Lower lobe of right lung (tissue), 2 donors: ENCODE results near the gene CCNQ. TPM values are rescaled to one million over a fixed set of nuclear protein-coding genes. Genes with fewer than 3 reads are reported as not detected.

ENCODE experiments used
- ATAC-seq, 2 donors: fragments of 200-7000 bp; cut with Tn5 transposase; one replicate each; pipeline ENCODE4 v1.9.1; 2020 to 2022; ENCODE audit warnings: mild to moderate bottlenecking in 2 of 2, moderate library complexity in 2 of 2
- DNase-seq: peaks from one replicate; pipeline ENCODE4 v3.0.0-alpha.2; 2020
- H3K27ac ChIP-seq: fragments of 200-600 bp; one replicate; pipeline ENCODE4 v1.8.0; 2022
- H3K27me3 ChIP-seq: fragments of 200-600 bp; one replicate; pipeline ENCODE4 v1.8.0; 2022; ENCODE audit warnings: low read depth
- H3K36me3 ChIP-seq: fragments of 200-600 bp; one replicate; pipeline ENCODE4 v1.8.0; 2022; ENCODE audit warnings: mild to moderate bottlenecking
- H3K4me1 ChIP-seq: fragments of 200-600 bp; one replicate; pipeline ENCODE4 v1.8.0; 2022
- H3K4me3 ChIP-seq: fragments of 200-600 bp; one replicate; pipeline ENCODE4 v1.8.0; 2022; ENCODE audit warnings: mild to moderate bottlenecking
- H3K9me3 ChIP-seq: fragments of 200-600 bp; one replicate; pipeline ENCODE4 v1.8.0; 2022
- intact Hi-C: fragments of 100-400 bp; cut with DNase I; formaldehyde crosslinking; loops from one replicate; pipeline ENCODE4 v1.11.0; 2022
- total RNA-seq: library from RNA; stranded (reverse); fragmentation: NEBNext Ultra II Directional; extraction: Animal tissue kit (Norgen Biotek cat#: 25700); gene quantifications from one replicate; pipeline ENCODE4 v1.2.1, GENCODE V29; 2021
- TF ChIP-seq, protein P1 (sequence below): fragments of 200-600 bp; IDR thresholded peaks from one replicate; pipeline ENCODE4 v1.8.0; 2022; ENCODE audit warnings: antibody characterized with exemption, mild to moderate bottlenecking
- donor health status: DM: no; HTN: yes; CAD: no; lungs with severe emphysema.

CCNQ gene
- total RNA-seq, 1 donor from 2014 or later = 17.0 TPM

DNA sequence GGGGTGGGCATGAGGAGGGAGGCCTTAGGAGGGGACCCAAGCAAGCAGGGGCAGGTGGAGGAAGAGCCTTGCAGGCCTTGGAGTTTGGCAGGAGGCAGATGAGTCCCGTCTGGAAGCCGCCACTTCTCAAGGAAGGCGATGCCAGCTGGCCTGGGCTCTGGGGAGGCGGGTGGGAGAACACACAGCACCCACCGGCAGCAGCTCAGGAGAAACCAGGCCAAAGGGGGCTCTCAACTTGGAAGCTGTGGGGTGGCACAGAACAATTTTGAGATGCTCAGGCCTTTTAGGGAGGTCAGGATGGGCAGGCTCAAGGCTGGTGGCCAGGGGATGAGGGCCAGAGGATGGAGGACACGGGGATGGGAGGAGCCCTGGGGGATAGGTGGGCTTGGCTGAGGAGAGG is 36.4 kb upstream of the CCNQ start:
- intact Hi-C loops = no loop called here
- no peak overlapping the region for H3K4me3 ChIP-seq
- DNase-seq (no peak), ATAC-seq (no peak)
- TF ChIP-seq, protein P1, sequence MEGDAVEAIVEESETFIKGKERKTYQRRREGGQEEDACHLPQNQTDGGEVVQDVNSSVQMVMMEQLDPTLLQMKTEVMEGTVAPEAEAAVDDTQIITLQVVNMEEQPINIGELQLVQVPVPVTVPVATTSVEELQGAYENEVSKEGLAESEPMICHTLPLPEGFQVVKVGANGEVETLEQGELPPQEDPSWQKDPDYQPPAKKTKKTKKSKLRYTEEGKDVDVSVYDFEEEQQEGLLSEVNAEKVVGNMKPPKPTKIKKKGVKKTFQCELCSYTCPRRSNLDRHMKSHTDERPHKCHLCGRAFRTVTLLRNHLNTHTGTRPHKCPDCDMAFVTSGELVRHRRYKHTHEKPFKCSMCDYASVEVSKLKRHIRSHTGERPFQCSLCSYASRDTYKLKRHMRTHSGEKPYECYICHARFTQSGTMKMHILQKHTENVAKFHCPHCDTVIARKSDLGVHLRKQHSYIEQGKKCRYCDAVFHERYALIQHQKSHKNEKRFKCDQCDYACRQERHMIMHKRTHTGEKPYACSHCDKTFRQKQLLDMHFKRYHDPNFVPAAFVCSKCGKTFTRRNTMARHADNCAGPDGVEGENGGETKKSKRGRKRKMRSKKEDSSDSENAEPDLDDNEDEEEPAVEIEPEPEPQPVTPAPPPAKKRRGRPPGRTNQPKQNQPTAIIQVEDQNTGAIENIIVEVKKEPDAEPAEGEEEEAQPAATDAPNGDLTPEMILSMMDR = no peak
- H3K4me1 ChIP-seq = no peaks in the 10 kb centered on the region
- no peaks in the 10 kb centered on the region for H3K9me3 ChIP-seq
- no peaks in the 10 kb centered on the region for H3K36me3 ChIP-seq
- no peaks in the 10 kb centered on the region for H3K27me3 ChIP-seq
- H3K27ac ChIP-seq = no peak overlapping the region

DNA sequence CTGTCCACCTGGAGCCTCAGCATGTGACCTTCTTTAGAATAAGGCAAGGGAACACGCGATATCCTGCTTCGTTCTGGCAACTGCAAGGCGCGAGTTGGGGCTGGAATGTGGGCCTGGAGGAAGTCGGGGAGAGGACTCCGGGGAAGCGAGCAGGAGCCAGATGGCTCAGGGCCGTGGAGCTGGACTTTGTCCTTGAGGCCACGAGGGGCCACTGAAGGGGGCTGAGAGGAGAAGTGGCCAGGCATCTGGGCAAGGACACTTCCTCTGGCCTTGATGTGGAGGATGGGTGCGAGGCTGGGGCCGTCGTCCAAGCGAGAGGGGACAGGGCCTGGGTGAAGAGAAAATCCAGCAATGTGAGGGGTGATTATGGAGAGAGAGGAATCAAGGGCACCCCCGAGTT is 35.9 kb upstream of the CCNQ start:
- Histone ChIP-seq H3K36me3 (no peaks in the 10 kb centered on the region), H3K4me1 (no peaks in the 10 kb centered on the region), H3K4me3 (no peak overlapping the region), H3K27ac (no peak overlapping the region), H3K9me3 (no peaks in the 10 kb centered on the region), H3K27me3 (no peaks in the 10 kb centered on the region)
- no peak for DNase-seq
- TF ChIP-seq, protein P1 = no peak
- intact Hi-C loops = no loop called here
- ATAC-seq = no peak

DNA sequence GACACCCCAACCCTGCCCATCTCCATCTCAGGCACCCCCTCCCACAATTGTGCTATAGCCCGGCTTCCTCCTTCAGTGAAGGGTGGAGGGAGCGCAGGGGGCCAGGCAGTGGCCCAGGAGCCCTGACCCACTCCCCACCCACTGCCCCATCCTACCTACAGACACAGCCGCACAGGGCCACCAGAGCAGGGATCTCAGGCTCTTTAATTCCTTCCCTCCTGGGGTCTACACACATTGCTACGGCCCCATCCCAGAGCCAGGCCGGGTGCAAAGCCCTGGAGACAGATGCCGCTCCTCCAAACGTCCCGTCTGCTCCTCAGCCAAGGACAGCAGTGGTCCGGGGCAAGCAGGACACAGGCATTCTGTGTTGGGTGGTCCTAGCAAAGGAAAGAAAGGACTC is 35.3 kb upstream of the CCNQ start:
- Histone ChIP-seq H3K9me3 (no peaks in the 10 kb centered on the region), H3K4me3 (no peak overlapping the region), H3K27me3 (no peaks in the 10 kb centered on the region), H3K36me3 (no peaks in the 10 kb centered on the region), H3K27ac (no peak overlapping the region), H3K4me1 (no peaks in the 10 kb centered on the region)
- DNase-seq (no peak), ATAC-seq (no peak)
- TF ChIP-seq, protein P1 = no peak
- intact Hi-C loops = no loop called here

DNA sequence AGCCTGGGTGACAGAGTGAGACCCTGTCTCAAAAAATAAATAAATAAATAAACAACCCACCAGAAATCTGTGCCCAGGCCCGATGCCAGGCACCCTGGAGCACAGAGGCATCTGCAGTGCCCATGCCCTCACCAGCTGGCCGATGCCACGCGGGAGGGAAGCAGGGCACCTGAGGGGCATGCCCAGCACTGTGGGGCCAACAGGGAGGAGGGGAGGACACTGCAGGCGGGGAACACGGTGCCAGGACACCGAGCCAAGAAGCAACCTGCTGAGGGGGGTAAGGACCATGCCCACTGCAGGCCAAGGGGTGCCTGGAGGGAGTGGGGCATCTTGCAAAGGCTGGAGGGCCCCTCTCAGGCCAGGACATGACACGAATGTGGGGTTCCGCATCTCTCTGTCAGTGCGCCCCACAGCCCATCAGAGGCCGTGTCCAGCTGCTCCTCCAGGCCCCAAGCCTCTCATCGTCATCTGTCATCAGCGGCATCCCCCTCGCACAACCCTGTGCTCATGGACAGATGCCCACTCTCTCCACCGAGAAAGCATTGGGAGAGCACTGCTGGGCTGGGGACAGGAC is 34.8 kb upstream of the CCNQ start:
- DNase-seq (no peak), ATAC-seq (no peak)
- intact Hi-C loops = no loop called here
- no peaks in the 10 kb centered on the region for H3K4me1 ChIP-seq
- H3K4me3 ChIP-seq = no peak overlapping the region
- no peaks in the 10 kb centered on the region for H3K9me3 ChIP-seq
- no peak overlapping the region for H3K27ac ChIP-seq
- H3K36me3 ChIP-seq = no peaks in the 10 kb centered on the region
- H3K27me3 ChIP-seq = no peaks in the 10 kb centered on the region
- TF ChIP-seq, protein P1 = no peak

DNA sequence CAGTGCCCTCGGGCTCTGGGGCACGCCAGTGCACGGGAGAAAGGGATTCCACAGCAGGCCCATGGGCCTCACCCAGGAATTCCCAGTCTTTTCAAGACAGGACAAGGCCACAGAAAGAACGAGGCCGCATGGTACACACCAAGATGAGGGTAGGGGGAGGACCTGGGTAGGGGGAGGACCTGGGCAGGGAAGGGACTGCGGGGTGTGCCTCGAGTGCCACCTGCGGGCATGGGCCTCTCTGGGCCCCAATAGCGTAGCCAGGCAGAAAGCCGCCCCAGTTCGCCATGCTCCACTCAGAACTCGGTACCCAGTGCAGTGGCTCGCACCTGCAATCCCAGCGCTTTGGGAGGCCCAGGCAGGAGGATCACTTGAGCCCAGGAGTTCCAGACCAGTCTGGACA is 34.1 kb upstream of the CCNQ start:
- no peaks in the 10 kb centered on the region for H3K36me3 ChIP-seq
- no peak for DNase-seq
- ATAC-seq = no peak
- TF ChIP-seq, protein P1 = no peak
- H3K27me3 ChIP-seq = no peaks in the 10 kb centered on the region
- intact Hi-C loops = no loop called here
- no peaks in the 10 kb centered on the region for H3K9me3 ChIP-seq
- no peak overlapping the region for H3K27ac ChIP-seq
- no peaks in the 10 kb centered on the region for H3K4me1 ChIP-seq
- no peak overlapping the region for H3K4me3 ChIP-seq

DNA sequence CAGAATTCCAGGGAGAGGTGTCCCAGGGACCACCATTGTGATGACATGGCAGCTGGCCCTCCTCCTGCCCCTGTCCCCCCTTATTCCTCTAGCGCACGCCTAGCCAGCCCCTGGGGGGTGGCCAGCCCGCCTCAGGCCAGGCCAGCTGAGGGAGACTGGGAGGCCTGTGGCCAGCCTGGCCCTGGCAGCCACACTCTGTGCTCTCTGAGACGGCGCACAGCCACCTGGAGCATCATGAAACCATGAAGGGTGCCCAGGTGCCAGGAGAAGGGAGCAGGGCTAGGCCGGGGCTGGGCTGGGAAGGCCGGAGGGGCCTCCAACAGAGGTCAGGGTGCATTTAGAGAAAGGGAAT is 33.6 kb upstream of the CCNQ start:
- Histone ChIP-seq H3K36me3 (no peaks in the 10 kb centered on the region), H3K4me1 (no peaks in the 10 kb centered on the region), H3K27me3 (no peaks in the 10 kb centered on the region), H3K4me3 (no peak overlapping the region), H3K9me3 (no peaks in the 10 kb centered on the region), H3K27ac (no peak overlapping the region)
- ATAC-seq (no peak), DNase-seq (no peak)
- intact Hi-C loops = no loop called here
- TF ChIP-seq, protein P1 = no peak
